GM19467 (cell line): ENCODE data around the gene RPS6KA3.

ENCODE experiments used
- ATAC-seq: cut with Tn5 transposase; IDR thresholded peaks from one replicate; pipeline ENCODE4 v1.9.1; 2021; ENCODE audit warnings: mild to moderate bottlenecking, moderate library complexity; ENCODE audit not compliant: unreplicated experiment

Gene RPS6KA3

GRCh38 chrX:20111271-20111670 is 155.4 kb downstream of the RPS6KA3 start:
- ATAC-seq = no peak

GRCh38 chrX:20101934-20102581 is 164.7 kb downstream of the RPS6KA3 start:
- no peak for ATAC-seq
